ENCODE results near the gene SCN1A. TPM values are rescaled to one million over a fixed set of nuclear protein-coding genes. Genes with fewer than 3 reads are reported as not detected.

SCN1A gene
- total RNA-seq, 4 donors from 2014 or later: under 0.01 TPM; not detected in 3

DNA sequence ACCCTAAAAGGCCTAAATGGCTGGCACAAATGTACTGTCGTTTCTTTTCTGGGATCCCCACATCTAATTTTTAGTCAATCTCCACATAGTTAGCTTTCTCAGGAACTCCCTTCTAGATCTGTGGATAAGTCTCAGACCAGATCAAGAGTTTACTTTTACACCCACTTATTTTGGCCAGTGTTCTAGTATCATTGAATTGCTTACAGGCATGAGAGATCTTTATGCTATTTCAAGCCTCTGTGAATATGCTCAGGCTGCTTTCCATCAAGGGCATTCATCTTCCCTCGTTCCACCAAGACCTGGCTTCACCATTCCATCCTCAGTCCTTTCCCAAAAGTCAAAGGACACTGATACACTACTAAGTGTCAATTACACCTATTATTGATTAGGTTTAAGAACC is 27.8 kb upstream of the SCN1A start:
- Histone ChIP-seq H3K4me1 (no peaks in the 10 kb centered on the region), H3K27me3 (no peaks in the 10 kb centered on the region), H3K9me3 (no peaks in the 10 kb centered on the region), H3K27ac (replicated peaks in 1 of 4) (no peak overlapping the region), H3K36me3 (no peaks in the 10 kb centered on the region), H3K4me3 (no peak overlapping the region)
- WGBS: 65% methylated on average over 2 of the region's 2 CpGs
- no peak for DNase-seq (ENCODE audit: extremely low spot score)
- intact Hi-C loops (cut with DNase I): no loop called here
- TF ChIP-seq, protein P1, sequence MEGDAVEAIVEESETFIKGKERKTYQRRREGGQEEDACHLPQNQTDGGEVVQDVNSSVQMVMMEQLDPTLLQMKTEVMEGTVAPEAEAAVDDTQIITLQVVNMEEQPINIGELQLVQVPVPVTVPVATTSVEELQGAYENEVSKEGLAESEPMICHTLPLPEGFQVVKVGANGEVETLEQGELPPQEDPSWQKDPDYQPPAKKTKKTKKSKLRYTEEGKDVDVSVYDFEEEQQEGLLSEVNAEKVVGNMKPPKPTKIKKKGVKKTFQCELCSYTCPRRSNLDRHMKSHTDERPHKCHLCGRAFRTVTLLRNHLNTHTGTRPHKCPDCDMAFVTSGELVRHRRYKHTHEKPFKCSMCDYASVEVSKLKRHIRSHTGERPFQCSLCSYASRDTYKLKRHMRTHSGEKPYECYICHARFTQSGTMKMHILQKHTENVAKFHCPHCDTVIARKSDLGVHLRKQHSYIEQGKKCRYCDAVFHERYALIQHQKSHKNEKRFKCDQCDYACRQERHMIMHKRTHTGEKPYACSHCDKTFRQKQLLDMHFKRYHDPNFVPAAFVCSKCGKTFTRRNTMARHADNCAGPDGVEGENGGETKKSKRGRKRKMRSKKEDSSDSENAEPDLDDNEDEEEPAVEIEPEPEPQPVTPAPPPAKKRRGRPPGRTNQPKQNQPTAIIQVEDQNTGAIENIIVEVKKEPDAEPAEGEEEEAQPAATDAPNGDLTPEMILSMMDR (IDR thresholded peaks at IDR 0.05): no peak
- TF ChIP-seq POLR2AphosphoS5 (IDR thresholded peaks at IDR 0.05): no peak
- TF ChIP-seq POLR2A (IDR thresholded peaks at IDR 0.05; ENCODE audit: low read depth): no peak
- TF ChIP-seq EP300 (IDR thresholded peaks at IDR 0.05): no peak

DNA sequence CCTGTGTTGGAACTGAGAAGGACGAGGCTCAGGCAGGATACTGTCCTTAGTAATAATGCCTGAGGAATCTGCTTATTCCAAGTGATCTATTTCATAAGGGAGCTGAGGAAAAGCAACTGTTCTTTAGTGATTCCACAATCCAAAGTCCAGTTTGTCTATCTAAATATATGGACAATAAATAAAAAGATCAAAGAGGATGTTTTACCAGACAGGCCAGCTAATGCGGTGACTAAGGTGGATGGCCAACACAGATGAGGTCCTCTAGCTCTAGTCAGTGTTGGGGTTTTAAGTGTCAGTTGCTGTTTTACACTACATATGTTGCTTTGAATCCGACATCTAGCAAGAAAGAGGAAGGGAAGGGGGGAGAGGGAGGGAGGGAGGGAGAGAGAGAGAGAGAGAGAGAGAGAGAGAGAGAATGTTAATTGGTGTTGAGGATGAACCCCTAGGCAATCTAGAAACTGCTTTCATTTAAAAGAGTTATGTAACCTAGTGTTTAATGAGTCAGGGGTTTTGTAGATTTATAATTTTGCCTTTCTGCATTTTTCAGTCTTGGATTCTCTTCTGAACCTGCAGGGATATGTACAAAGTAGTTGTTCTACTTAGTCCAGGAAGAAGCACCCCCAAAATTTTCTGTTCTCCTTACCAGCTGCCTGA is 27.0 kb upstream of the SCN1A start:
- H3K4me1 ChIP-seq: no peaks in the 10 kb centered on the region
- H3K27ac ChIP-seq (replicated peaks in 1 of 4): no peak overlapping the region
- H3K9me3 ChIP-seq: no peaks in the 10 kb centered on the region
- 41% methylated on average over 3 of the region's 3 CpGs for WGBS
- TF ChIP-seq POLR2AphosphoS5 (IDR thresholded peaks at IDR 0.05): no peak
- no peak for TF ChIP-seq EP300 (IDR thresholded peaks at IDR 0.05)
- TF ChIP-seq, protein P1 (IDR thresholded peaks at IDR 0.05): no peak
- TF ChIP-seq POLR2A (IDR thresholded peaks at IDR 0.05; ENCODE audit: low read depth): no peak
- H3K4me3 ChIP-seq: no peak overlapping the region
- no peaks in the 10 kb centered on the region for H3K36me3 ChIP-seq
- intact Hi-C loops (cut with DNase I): no loop called here
- H3K27me3 ChIP-seq: no peaks in the 10 kb centered on the region
- no peak for DNase-seq (ENCODE audit: extremely low spot score)

DNA sequence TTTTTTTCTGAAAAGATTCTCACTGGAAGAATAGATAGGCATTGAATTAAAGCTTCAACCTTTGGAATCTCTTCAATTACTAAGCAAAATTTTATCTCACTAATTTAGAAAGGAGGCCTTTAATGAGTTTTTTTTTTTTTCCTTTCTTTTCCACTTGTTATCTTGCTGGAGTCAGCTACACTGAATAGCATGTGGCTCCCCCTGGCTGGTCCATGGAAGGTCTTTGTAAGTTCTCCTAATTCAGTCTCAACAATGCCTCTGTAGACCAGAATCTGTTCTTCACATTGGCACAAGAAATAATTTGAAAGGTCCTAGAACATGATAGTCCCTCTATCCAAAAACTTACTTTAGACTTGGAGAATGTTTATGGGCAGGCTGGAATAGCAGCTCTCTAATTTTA is 24.2 kb upstream of the SCN1A start:
- TF ChIP-seq POLR2A (IDR thresholded peaks at IDR 0.05; ENCODE audit: low read depth) (no peak), POLR2AphosphoS5 (IDR thresholded peaks at IDR 0.05) (no peak), EP300 (IDR thresholded peaks at IDR 0.05) (no peak)
- TF ChIP-seq, protein P1 (IDR thresholded peaks at IDR 0.05): no peak

DNA sequence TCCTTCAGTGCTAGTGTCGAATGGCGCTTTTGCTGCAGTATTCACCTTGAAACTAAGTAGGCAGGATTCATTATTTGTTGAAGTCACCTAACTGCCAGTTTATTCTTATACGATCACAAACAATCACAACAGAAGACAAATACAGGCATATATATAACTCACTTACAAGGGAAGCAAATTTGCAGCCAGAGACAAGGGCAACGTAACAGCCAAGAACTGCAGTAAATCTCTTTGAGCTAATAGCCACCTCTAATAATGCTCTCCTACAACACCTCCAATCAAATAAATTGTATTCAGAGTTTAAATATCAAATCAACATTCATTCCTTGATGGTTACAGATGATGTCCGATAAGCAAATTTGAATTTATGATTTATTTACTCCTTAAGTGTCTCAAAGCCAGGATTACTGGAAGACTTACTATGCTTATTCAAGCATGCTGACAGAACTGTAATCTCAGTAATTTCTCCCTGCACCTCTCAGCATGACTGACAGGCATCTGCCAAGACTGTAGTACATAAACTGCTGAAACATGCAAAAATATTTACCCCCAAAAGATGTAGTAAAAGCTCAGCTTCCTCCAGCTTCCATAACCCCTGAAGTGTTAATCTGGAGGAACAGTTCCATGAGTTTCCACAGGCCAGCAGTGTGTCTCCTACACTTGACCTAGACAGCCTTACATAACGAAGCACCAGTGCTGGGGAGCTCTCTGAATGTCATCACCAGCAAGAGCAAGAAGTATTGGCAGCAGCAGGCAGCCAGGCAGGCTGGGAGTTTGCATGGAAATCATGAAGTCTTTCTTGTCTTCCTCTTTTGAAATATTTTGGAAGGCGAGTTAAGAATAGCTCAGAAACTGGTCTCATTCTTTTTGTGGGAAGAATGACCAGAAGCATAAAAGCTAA is 20.9 kb upstream of the SCN1A start:
- Histone ChIP-seq H3K27me3 (no peaks in the 10 kb centered on the region), H3K4me3 (no peak overlapping the region), H3K36me3 (no peaks in the 10 kb centered on the region), H3K27ac (replicated peaks in 1 of 4) (no peak overlapping the region), H3K9me3 (no peaks in the 10 kb centered on the region), H3K4me1 (no peaks in the 10 kb centered on the region)
- no peak for DNase-seq (ENCODE audit: extremely low spot score)
- 78% methylated on average over 7 of the region's 7 CpGs for WGBS
- intact Hi-C loops (cut with DNase I): no loop called here
- TF ChIP-seq POLR2A (IDR thresholded peaks at IDR 0.05; ENCODE audit: low read depth): no peak
- TF ChIP-seq, protein P1 (IDR thresholded peaks at IDR 0.05): no peak
- no peak for TF ChIP-seq EP300 (IDR thresholded peaks at IDR 0.05)
- TF ChIP-seq POLR2AphosphoS5 (IDR thresholded peaks at IDR 0.05): no peak

More for the DNA sequence above, 24.2 kb upstream of the SCN1A start:
- Histone ChIP-seq H3K4me3 (no peak overlapping the region), H3K9me3 (no peaks in the 10 kb centered on the region), H3K4me1 (no peaks in the 10 kb centered on the region), H3K27me3 (no peaks in the 10 kb centered on the region), H3K36me3 (no peaks in the 10 kb centered on the region), H3K27ac (replicated peaks in 1 of 4) (no peak overlapping the region)
- intact Hi-C loops (cut with DNase I): no loop called here
- DNase-seq (ENCODE audit: extremely low spot score): no peak

Data from esophagus muscularis mucosa (tissue), 4 donors.